Nephron (organoid): Measurements from ENCODE around the gene ESD.
"Not testable (repeated sequence)": the region's sequence is repeated elsewhere in the genome, so short reads cannot be mapped to it uniquely, and the experiment has no call there.

Experiments
- H3K27ac Mint-ChIP-seq, 3 experiments: 2 replicates each; pipeline ENCODE4 v1.8.0; 2020; ENCODE audit warnings: mixed read lengths in 3 of 3, mild to moderate bottlenecking in 2 of 3, moderate library complexity in 1 of 3
- H3K27me3 Mint-ChIP-seq: 2 replicates; pipeline ENCODE4 v1.8.0; 2021; ENCODE audit warnings: low read depth, mild to moderate bottlenecking, moderate library complexity, mixed read lengths
- H3K36me3 Mint-ChIP-seq: 2 replicates; pipeline ENCODE4 v1.8.0; 2020; ENCODE audit warnings: low read depth, mixed read lengths
- H3K4me1 Mint-ChIP-seq: 2 replicates; pipeline ENCODE4 v1.8.0; 2020; ENCODE audit warnings: mixed read lengths
- H3K4me3 Mint-ChIP-seq, 3 experiments: 2 replicates each; pipeline ENCODE4 v1.8.0; 2020; ENCODE audit warnings: mild to moderate bottlenecking in 3 of 3, mixed read lengths in 3 of 3, moderate library complexity in 2 of 3
- H3K9me3 Mint-ChIP-seq: 2 replicates; pipeline ENCODE4 v1.8.0; 2020; ENCODE audit warnings: mixed read lengths
- CTCF ChIP-seq, 3 experiments: fragments of 200-600 bp; sonication (generic); IDR thresholded peaks; one replicate each; pipeline ENCODE4 v1.5.0; 2021; ENCODE audit warnings: antibody characterized with exemption in 3 of 3; ENCODE audit not compliant: unreplicated experiment in 3 of 3

ESD gene

DNA sequence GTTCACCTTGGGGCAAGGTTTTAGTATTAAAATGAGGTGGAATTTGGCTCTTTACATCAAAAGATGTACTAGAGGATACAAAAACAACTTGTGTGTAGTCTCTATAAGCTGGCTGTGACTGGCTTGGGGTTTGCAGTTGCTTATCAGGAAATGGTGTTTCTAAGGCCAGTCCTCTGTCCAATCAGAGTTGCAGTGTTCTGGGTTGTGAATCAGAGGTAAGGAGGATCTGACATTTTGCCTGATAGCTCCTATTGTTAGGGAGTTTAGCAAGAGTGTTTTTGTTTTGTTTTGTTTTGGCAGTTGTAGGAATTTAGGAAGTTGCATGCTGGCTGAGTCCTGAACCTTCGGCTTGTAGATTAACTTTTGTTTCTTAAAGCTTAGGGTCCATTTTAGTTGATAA lies 20.1 kb upstream of the ESD start:
- peaks cover 3% of the 10 kb centered on the region for H3K36me3 Mint-ChIP-seq
- H3K4me1 Mint-ChIP-seq: no peaks in the 10 kb centered on the region
- TF ChIP-seq CTCF (IDR thresholded peaks at IDR 0.05; ENCODE audit: unreplicated experiment in 3 of 3): no peak
- peaks cover 10% of the 10 kb centered on the region for H3K9me3 Mint-ChIP-seq
- no peaks in the 10 kb centered on the region for H3K27me3 Mint-ChIP-seq
- no peak overlapping the region for H3K4me3 Mint-ChIP-seq
- no peak overlapping the region for H3K27ac Mint-ChIP-seq

- Mint-ChIP-seq H3K4me1 (no peaks in the 10 kb centered on the region), H3K36me3 (peaks cover 3% of the 10 kb centered on the region), H3K4me3 (no peak overlapping the region), H3K9me3 (peaks cover 11% of the 10 kb centered on the region), H3K27ac (no peak overlapping the region), H3K27me3 (no peaks in the 10 kb centered on the region)
- no peak for TF ChIP-seq CTCF (IDR thresholded peaks at IDR 0.05; ENCODE audit: unreplicated experiment in 3 of 3)
These were observed 19.4 kb upstream of the ESD start for GRCh38 chr13:46816371-46816770.

- Mint-ChIP-seq H3K27me3 (no peaks in the 10 kb centered on the region), H3K4me3 (no peak overlapping the region), H3K36me3 (peaks cover 3% of the 10 kb centered on the region), H3K9me3 (peaks cover 11% of the 10 kb centered on the region), H3K4me1 (no peaks in the 10 kb centered on the region), H3K27ac (no peak overlapping the region)
- TF ChIP-seq CTCF (IDR thresholded peaks at IDR 0.05; ENCODE audit: unreplicated experiment in 3 of 3): no peak
These were observed 15.4 kb upstream of the ESD start for GRCh38 chr13:46812301-46812797.

DNA sequence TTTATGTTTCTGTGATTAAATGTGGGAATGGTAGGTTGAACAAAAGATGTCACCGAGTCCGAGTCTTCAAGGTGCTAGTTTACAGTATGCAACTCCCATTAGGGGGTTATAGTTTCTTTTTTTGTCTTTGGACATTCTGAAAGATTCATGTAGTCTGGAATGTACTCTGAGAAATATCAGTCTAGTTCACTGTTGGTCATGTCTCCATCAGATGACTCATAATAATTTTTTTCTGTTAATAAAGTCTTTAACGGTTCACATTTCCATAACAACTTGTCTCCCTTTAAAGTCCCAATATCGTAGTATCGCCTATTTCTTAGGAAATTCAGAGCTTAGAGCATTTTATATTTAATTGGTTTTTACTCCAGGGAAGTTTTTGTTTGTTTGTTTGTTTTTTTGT lies 13.5 kb upstream of the ESD start:
- Mint-ChIP-seq H3K4me3 (no peak overlapping the region), H3K9me3 (peaks cover 11% of the 10 kb centered on the region), H3K36me3 (peaks cover 3% of the 10 kb centered on the region), H3K27me3 (no peaks in the 10 kb centered on the region), H3K4me1 (no peaks in the 10 kb centered on the region), H3K27ac (no peak overlapping the region)
- TF ChIP-seq CTCF (IDR thresholded peaks at IDR 0.05; ENCODE audit: unreplicated experiment in 3 of 3): no peak

DNA sequence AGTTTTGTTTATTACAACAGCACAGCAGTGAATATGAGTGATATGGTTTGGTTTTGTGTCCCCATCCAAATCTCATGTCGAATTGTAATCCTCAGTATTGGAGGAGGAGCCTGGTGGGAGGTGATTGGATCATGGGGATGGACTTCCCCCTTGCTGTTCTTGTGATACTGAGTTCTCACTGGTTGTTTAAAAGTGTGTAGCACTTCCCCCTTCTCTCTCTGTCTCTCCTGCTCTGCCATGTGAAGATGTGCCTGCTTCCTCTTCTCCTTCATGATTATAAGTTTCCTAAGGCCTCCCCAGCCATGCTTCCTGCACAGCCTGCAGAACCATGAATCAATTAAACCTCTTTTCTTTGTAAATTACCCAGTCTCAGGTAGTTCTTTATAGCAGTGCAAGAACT lies 8.0 kb upstream of the ESD start:
- H3K36me3 Mint-ChIP-seq, H3K27ac Mint-ChIP-seq, H3K27me3 Mint-ChIP-seq, H3K4me1 Mint-ChIP-seq, H3K9me3 Mint-ChIP-seq, H3K4me3 Mint-ChIP-seq: not testable (repeated sequence)

DNA sequence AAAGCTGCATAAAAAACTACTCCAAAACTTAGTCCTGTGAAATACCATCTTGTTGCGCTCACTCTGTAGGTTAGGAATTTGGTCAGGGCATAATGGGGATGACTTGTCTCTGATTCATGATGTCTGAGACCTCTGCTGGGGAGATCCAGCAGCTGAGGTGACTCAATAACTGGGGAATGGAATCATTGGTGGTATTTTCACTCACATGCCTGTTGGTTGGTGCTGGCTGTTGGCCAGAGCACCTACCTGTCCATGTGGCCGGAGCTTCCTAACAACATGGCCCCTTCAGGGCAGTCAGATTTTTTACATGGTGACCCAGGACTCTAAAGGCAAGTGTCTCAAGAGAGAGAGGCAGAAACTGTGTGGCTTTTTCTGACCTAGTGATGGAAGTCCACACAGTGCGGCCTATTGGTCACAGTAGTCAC lies 7.4 kb upstream of the ESD start:
- H3K27ac Mint-ChIP-seq: no peak overlapping the region
- no peaks in the 10 kb centered on the region for H3K36me3 Mint-ChIP-seq
- no peak for TF ChIP-seq CTCF (IDR thresholded peaks at IDR 0.05; ENCODE audit: unreplicated experiment in 3 of 3)
- H3K4me1 Mint-ChIP-seq: no peaks in the 10 kb centered on the region
- H3K4me3 Mint-ChIP-seq: no peak overlapping the region
- H3K9me3 Mint-ChIP-seq: no peaks in the 10 kb centered on the region
- H3K27me3 Mint-ChIP-seq: no peaks in the 10 kb centered on the region
